RKO (cell line): ENCODE measurements around the gene STRIP2.
"Not testable (repeated sequence)": the region's sequence is repeated elsewhere in the genome, so short reads cannot be mapped to it uniquely, and the experiment has no call there.

ENCODE experiments used
- DNase-seq: peaks from one replicate; pipeline ENCODE4 v3.0.0-alpha.2; 2016; ENCODE audit warnings: low spot score

The STRIP2 gene

DNA sequence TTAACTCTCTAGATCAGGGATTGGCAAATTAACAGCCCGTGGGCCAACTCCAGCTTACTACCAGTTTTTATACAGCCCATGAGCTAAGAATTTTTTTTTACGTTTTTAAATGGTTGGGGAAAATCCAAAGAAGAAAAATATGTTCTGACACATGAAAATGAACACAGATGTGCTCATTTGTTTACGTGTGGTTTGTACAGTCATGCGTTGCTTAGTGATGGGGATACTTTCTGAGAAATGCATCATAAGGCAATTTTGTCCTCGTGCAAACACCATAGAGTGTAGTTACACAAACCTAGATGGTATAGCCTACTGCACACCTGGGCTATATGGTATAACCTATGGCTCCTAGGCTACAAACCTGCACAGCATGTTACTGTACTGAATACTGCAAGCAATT lies 59.8 kb downstream of the STRIP2 start:
- DNase-seq = peak; percentile 66

DNA sequence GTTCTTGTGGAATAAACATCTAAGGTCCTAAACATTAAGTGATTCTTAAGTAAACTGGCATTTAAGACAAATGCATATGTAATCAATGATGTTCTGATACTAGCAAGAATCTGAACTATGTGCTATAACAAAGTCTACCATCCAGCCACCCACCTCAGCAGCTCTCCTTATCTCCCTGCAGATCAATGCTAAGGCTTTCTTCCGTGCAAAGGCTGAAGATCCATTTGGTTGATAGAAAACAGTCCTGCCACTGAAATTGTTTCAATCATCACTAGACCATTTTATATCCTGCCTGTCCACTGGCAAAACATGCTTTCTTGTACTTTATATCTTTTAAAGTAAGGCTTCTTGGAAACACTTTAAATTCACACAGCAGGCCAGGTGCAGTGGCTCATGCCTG lies 61.8 kb downstream of the STRIP2 start:
- DNase-seq = no peak

DNA sequence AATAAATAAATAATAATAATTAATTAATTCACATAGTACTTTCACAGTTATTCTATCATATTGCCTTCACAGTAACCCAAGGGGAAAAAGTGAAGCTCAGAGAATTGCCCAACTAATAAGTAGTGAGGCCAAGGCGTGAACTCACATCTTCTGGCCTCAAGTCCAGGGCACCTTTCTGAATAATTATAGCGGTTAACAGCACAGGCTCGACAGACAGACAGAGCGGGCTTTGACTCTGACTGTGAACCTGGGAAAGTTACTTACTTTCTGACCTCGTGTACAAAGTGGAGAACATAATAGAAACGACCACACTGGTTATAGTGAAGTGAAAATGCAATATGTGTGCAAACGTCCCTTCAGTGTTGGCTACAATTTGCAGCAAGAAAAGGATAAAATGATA lies 62.4 kb downstream of the STRIP2 start:
- DNase-seq = no peak

DNA sequence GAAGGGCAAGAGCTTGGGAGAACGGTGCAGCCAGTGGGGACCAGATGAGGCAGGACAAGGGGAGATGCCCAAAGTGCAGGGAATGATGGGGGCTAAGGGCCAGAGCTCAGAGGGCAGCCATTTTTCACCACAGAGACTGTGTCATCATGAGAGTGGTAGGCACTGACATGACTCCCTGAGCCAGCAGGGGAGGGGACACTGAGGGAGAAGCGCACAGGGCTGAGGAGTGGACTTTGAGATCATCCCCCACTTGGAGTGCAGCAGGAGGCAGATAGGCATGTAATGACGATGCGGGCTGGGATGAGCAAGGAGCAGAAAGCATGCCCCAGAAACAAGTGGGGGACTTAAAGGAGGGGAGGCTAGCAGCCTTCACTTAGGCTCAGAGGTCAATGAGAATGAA lies 62.9 kb downstream of the STRIP2 start:
- DNase-seq = no peak

DNA sequence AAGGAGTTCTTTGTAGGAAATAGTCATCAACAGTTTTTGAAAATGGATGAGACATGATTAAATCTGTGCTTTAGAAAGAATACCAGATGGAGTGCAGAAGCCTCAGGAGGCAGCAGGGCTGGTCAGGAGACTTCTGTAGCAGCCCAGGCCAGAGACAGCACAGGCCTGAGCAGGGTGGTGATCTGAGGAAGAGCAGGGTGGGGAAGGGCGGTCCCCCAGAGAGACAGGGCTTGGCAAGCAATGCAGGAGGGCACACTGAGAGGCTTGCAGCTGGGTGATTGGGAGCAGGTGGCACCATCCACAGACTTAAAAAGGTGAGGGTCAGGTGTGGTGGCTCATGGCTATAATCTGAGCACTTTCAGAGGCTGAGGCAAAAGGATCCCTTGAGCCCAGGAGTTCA lies 63.8 kb downstream of the STRIP2 start:
- DNase-seq = no peak

DNA sequence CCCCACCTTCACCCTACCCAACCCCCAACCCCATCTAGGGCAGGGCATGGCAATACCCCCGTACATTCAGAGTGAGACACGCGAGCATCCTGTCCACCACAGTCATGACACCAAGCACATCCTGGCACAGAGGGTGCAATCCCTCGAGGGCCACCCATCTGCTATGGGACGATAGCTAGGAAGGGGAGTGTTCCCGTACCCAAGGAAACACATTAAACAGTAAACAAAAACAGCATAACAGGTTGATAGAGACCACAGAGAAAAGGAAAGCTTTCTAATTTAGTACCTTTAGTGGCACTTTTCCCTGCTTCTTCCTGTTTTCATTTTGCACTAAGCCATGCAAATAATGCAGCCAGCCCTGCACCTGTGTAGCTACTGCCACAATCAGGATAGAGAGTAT lies 65.8 kb downstream of the STRIP2 start:
- no peak for DNase-seq

DNA sequence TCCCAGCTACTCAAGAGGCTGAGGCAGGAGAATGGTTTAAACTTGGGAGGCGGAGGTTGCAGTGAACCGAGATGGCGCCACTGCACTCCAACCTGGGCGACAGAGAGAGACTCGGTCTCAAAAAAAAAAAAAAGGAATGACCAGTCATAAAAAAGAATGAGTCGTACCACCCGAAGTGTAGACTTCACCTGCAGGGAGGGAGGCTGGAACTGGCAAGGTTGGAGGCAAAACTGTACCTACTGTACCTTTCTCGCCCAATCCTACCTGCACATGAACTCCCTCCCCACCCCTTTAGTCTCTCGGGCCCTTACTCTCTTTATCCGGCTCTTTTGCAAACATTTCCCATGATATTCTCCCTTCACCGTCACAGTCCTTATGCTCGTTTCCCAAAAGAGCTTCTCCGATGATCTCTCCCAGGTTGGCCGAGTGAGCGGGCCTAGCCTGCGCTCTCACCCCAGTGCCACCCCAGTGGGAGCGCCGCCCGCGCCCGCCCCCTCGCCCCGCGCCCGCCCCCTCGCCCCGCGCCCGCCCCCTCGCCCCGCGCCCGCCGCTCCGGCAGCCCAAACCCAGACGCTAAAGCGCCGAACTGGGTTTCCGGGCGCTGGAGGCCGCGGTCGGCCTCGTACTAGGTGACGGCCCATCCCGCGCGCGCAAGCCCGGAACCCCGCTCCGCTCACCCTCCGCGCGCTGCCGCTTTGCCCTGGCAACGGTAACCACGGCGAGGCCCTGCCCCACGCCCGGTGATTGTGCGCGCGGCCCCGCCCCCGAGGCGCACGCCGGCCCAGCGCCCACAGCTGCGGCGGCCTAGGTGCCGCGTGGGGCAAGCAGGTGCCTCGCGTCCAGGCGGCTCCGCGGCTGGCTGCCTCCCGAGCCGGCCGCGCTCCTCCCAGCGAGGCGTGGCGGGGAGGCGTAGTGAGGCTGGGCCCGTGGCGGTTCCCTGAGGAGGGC lies 67.8 kb downstream of the STRIP2 start, which contains the start of gene SMKR1:
SMKR1 (plus strand) TSS at position 772 of the 948 bp plus-strand sequence. CDS start 294 bp downstream, outside the sequence.
- DNase-seq = peak; percentile 61

DNA sequence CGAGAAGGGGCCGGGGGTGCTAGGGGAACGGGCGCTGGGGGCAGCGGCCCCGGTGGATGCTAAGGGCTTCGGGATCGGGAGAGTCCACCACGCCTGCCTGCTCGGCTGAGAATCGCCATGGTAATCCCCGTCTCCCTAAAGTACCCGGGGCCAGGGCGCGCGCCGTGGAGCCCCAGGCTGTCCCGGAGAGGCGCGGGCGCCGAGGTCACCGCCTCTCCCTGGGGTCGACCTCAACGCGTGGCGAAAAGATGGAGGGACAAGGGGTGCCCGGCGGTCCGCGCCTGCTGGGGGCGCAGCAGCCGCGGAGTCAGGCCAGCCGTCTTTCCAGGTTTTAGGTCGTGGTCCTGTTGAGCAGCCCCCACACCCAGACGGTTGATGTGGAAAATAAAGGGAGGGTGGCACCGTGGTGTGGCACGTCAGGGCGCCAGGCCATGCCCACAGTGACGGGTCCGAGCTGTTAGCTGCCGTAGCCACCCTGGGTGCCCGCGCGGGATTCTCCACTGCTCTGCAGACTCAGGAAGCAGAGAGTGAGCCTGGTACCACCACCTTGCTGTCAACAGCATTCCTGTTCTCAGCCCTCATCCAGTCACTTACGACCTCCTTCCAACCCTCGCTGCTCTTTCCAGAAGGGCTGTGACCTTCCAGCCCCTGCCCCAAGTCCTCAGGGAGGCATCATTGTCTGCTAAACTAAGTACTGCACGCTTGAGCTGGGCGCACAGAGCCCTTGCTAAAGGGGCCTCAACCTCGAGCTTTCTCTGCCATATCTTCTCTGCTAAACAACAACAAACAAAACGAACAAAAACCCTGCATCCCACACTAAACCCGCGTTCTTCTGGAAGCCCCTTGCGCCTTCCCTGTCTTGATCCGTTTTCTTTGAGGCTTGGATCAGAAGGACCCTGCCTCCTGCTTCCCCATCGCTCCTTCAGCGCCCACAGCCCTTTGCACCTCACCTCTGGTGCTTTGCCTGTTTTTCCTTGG lies 68.8 kb downstream of the STRIP2 start:
- DNase-seq = no peak

DNA sequence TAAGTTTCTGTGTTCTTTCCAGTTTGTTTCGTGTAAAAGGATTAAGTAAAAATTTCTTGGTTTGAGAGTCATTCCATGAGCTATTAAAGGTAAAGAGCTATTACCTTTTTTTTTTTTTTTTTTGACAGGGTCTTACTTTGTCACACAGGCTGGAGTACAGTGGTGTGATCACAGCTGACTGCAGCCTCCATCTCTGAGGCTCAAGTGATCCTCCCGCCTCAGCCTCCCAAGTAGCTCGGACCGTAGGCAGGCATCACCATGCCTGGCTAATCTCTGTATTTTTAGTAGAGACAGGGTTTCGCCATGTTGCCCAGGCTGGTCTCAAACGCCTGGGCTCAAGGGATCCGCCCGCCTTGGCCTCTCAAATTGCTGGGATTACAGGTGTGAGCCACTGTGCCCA lies 69.5 kb downstream of the STRIP2 start:
- no peak for DNase-seq

DNA sequence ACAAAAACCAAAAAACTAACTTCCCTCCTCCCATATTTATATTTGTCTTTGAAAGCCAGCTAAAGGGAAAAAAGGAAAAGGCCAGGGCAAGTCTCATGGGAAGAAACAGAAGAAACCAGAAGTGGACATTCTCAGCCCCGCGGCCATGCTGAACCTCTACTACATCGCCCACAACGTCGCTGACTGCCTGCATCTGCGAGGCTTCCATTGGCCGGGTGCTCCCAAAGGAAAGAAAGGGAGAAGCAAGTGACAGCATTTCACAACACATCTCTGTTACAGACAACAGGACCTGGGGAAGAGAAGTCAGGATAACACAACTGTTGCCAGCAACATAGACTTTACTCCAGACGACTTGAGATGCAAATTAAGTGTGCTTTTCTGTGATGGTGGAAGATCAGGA lies 78.0 kb downstream of the STRIP2 start:
- no peak for DNase-seq

DNA sequence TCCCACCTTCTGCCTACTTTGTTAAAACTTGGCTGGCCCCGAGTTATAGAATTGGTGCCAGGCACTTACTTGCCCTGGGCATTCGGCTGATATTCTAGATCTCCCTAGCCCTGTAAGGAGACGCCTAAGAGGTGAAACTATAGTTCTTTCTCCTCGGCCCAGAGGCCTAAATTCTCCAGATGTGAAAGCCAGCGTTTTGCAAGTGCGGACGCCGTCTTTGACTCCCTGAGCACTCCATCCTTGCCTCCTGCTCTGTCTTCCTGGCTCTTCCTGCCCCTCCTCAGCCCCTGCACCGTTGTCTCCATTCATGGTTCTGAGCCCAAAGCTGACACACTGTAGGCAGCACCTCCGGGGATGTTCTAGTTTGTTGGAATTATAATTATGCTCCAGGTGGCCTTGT lies 79.3 kb downstream of the STRIP2 start:
- DNase-seq = no peak

DNA sequence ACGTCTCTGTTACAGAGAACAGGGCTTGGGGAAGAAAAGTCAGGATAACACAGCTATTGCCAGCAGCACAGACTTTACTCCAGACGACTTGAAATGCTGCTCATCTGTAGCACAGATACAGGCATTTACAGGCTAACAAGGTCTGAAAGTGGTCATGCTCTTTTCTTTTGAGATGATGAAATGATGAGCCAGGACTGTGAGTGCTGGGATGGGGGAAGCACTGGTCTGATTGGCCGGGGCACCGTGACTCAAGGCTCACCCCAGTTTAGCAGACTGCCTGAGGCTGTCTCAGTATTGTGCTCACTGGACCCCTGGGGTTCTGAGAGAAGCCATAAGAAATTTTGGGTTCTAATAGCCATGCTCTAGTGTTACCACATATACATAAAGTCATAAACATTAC lies 80.5 kb downstream of the STRIP2 start:
- peak; percentile 80 for DNase-seq

DNA sequence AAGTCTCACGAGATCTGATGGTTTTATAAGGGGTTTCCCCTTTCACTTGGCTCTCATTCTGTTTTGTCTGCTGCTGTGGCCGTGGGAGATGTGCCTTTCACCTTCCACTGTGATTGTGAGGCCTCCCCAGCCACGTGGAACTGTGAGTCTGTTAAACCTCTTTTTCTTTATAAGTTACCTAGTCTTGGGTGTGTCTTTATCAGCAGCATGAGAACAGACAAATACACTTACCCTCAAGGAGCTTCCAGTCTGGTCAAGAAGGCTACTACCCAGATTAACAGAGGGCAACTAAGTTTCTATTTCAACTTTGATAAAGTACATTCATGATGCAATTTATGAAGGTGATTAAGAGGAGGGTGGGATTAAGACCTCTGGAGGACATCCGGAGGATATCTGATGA lies 81.1 kb downstream of the STRIP2 start:
- DNase-seq = no peak

DNA sequence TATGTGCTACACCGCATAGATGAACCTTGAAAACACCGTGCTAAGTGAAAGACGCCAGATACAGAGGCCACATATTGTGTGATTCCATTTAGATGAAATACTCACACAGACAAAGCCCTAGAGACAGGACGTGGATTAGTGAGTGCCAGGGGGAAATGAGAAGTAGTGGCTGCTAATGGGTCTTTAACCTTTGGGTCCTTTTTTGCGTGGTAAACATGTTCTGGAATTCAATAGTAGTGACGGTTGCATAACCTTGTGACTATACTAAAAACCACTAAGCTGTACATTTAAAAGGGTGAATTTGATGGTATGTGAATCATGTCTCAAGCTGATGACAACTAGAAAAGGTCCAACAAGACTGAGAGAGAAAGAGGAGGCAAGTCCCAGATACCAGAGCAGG lies 83.7 kb downstream of the STRIP2 start:
- no peak for DNase-seq

DNA sequence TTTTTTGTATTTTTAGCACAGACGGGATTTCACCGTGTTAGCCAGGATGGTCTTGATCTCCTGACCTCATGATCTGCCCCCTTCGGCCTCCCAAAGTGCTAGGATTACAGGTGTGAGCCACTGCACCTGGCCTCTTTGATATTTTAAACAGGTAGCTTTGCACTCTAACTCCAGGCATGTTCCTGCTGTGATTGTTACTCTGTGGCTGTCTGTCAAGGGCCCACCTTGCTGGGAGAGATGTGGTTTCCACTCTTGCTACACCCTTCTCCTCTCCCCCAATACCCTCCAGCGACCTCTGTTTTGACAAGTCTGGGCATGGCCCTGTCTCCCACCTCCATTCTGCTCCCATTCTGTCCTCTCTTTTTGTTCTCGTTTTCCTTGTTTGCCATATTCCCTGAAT lies 85.2 kb downstream of the STRIP2 start:
- no peak for DNase-seq

DNA sequence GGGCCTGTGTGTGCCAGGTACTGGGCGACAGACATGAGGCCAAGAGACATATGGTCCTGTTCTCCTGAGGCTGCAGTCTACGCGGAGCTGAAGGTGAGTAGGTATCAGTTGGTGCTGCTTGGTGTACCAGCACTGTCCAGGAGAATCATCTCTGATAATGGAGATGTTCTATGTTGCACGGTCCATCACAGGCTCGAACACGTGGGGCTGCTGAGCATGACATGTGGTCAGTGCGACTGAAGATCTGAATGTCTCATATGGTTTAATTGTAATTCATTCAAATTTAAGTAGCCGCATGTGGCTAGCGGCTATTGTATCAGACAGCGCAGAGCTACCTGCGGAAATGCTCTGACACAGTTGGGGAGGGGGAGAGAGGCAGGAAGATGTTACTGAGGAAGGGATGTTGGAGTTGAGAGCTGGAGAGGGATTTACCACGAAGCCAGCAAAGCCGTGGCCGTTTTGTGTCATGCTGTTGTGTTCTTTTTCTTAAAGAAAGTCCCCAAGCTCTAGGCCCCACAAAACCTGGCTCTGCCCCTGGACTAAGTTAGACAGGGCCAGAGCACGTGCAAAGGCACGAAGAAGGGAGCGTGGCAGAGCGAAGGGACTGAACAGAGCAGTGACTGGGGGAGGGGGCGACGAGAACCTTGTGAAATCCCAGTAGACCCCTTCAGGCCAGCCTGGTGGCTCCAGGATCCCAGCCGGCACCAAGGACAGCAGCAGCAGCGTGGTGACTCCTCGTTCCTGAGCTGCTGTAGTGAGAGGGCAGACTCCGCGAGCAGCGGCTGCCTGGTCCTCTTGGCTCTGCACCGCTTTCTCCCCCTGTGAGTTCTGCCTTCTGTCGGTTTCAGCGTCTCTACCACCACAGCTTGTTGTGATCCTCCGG lies 88.1 kb downstream of the STRIP2 start:
- no peak for DNase-seq

DNA sequence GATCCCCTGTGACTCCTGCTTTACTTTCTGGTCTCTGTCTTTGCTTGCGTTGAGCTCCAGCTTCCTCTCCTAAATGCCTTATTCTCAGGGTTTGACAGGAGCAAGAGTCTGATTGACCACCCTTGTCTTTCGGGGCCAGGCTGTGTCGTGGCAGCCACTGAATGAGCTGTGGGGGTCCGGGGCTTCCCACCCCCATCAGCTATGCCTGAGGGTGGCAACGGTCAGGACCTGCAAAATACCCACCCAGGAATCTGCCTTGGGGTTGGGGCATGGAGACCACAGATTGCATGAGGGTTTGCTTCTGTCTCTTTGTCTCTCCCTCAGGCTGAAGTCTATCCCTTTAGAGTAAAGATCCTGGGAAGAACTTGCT lies 88.7 kb downstream of the STRIP2 start:
- DNase-seq = no peak

DNA sequence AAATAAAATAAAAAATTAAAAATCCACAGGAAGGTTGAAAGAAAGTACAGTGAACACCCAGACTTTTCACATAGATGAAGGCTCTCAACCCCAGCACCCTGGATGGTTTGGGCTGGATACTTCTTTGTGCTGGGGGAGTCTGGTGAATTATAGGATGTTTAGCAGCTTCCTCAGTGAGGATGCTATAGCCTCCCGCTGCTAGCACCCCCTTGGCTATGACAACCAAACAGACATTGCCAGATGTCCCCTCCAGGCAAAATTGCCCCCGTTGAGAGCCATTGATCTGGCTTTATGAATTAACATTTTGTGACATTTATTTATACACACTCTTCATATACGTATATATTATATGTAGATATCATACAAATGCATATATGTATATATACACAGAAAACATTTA lies 89.7 kb downstream of the STRIP2 start:
- DNase-seq = no peak

DNA sequence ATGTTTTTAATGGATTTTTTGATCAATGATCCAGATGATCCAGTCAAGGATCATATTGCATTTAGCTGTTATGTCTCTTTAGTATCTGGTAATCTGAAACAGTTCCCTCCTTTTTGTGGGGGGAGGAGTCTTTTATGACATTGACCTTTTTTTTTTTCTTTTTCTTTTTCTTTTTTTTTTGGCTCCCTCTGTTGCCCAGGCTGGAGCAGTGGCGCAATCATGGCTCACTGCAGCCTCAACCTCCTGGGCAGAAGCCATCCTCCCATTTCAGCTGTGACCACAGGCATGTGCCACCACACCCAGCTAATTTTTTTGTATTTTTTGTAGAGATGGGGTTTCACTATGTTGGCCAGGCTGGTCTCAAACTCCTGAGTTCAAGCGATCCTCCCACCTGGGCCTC lies 90.2 kb downstream of the STRIP2 start:
- DNase-seq = not testable (repeated sequence)

DNA sequence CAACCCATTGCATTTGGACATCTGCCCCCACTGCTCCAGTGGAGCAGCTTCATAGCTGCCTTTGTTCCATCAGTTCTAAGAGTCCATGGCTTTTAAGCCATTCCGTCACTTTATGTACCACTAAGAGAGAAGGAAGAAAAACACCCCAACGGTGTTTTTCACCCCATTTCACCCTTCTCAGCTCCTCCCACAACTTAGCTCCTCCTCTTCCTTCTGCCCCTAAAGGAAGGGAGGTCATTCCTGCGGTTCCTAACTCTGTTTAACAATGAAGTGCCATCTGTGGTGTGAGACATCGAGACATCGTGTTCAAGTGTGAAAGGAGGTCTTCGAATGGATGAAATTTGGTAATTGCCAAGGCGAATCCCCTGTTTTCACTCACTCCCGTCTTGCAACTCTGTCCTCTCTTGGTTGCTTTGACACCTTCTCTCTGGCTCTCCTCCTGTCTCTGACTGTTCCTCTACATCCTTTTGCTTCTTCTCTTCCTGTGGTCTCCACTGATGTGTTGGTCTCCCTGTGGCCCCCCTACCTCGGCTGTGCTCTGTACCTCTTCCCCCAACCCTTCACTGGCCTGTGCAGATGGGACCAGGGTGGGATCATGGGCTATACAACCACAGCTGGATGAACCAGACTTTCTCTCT lies 91.1 kb downstream of the STRIP2 start:
- DNase-seq = no peak

DNA sequence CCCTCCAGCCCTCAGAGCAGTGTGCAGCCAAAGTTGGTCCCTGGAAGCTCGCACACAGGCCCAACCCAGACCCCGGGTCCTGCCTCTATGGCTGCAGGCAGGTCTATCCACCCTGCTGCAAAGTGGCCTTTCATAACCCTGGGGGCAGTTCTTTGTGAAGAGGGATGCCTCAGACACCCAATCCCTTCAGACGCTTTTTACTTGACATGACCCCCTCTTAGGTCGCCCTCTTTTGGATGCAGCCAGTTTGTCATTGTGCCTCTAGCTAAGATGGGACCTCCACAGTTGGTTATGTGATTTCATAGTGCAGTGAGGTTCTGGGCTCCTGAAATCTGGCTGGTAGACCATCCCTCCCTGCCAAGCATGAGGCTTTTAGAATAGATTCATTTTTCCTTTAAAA lies 95.4 kb downstream of the STRIP2 start:
- DNase-seq = no peak
